GM08714 (cell line): ENCODE results near the gene GIGYF2.
A peak's percentile ranks its signal among the peaks of the same experiment; 100 is the strongest.
"Not testable (repeated sequence)": the region's sequence is repeated elsewhere in the genome, so short reads cannot be mapped to it uniquely, and the experiment has no call there.

Experiments
- H3K4me3 ChIP-seq: fragments of 200-500 bp; sonication (Bioruptor generic); 2 replicates; pipeline ENCODE4 v1.5.1; 2014; ENCODE audit warnings: mild to moderate bottlenecking, low read length, inconsistent platforms
- ZNF274 ChIP-seq: IDR thresholded peaks from 2 replicates; pipeline ENCODE4 v1.6.1; 2012; ENCODE audit warnings: mild to moderate bottlenecking, low read depth, low read length

Gene GIGYF2

DNA sequence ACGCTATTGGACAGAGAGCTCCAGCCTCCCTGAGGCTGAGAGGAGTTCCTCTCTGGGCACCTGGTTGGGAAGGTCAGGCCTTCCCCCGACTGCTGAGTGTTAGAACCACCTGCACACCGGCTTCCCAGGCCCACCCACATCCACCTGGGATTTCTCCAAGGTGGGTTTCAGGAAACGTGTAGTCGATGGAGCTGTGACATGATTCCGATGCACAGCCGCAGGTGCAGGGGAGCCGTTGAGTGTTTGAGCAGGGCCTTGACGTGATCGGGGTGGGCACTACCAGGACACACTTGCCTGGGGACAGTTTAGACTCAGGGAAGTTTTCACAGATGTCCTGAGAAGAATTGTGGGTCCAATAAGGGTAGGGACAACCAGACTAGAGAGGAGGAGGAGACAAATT, 21.8 kb upstream of the GIGYF2 start:
- H3K4me3 ChIP-seq: no peak overlapping the region
- no peak for TF ChIP-seq ZNF274

DNA sequence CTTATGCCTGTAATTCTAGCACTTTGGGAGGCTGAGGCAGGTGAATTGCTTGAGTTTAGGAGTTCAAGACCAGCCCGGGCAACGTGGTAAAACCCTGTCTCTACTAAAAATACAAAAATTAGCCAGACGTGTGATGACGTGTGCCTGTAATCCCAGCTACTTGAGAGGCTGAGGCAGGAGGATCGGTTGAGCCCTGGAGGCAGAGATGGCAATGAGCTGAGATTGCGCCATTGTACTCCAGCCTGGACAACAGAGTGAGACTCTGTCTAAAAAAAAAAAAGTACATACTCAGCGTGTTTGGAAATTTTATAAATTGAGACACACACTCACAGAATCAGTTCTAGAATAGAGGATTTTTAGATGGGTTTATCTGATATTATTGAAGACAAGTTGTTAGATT, 17.1 kb upstream of the GIGYF2 start:
- no peak overlapping the region for H3K4me3 ChIP-seq
- no peak for TF ChIP-seq ZNF274

- H3K4me3 ChIP-seq: no peak overlapping the region
- no peak for TF ChIP-seq ZNF274
These were observed 15.6 kb upstream of the GIGYF2 start for GRCh38 chr2:232681527-232681926.

DNA sequence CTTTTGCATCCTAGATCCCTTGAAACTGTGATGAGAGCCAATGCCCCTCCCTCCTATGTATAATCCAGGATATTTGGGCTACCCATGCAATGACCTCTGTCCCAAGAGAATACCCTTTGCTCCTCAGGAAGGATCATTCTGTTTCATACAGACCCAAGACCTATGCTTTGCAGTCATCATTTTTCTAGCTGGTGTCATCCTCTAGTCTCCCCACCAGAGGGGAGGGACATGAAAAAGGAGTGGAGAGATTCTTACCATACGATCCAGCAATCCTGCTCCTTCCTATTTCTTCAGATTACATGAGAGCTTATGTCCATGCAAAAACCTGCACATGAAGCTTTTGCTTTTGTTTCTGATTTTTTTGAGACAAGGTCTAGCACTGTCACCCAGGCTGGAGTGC, 13.8 kb upstream of the GIGYF2 start:
- H3K4me3 ChIP-seq: no peak overlapping the region
- TF ChIP-seq ZNF274: no peak

GRCh38 chr2:232685391-232685790, 11.7 kb upstream of the GIGYF2 start:
- not testable (repeated sequence) for H3K4me3 ChIP-seq

DNA sequence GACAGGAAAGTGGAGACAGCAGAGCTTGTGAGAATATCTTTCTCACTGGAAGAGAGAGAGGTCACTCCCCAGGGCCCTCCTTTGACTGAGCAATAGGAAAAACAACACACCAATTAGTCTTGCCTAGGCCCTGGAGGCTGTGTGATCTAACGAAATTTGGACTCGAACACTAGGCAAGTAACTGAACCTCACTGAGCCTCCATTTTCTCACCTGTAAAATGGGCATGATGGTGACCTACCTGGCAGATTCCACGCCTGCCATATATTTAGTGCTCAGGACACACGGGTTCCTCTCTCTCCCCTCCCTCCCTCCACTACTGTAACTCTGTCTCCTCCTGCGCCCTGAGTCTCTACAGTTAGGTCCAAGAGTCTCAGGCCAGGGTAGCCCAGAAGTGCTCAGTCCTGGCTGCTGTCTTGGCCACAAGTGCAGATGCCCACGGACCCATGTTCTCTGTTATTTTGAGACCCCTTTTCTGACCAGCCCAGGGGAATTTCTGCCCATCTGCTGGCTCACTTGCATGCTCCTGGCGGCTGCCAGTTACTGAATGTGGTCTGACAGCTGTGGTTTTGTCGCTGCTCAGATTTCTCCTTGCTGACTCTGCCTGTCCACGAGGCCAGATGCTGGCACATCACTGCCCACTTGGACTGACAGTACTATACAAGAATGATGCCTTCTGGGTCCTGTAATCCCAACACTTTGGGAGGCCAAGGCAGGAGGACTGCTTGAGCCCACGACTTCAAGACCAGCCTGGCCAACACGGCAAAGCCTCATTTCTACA, 9.6 kb upstream of the GIGYF2 start:
- TF ChIP-seq ZNF274: no peak
- no peak overlapping the region for H3K4me3 ChIP-seq

DNA sequence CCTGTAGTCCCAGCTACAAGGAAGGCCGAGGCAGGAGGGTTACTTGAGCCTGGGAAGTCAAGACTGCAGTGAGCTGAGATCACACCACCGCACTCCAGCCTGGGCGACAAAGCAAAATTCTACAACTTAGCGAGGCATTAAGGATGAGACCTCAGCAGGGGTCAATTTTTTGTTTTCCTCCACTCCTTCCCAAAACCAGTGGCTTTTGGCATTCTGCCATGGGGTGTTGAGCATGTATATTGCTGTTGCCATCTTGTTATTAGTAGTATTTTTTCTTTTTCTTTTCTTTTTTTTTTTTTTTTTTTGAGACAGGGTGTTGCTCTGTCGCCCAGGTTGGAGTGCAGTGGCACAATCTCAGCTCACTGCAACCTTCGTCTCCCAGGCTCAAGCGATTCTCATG, 8.9 kb upstream of the GIGYF2 start:
- TF ChIP-seq ZNF274: no peak
- H3K4me3 ChIP-seq: no peak overlapping the region

- no peak overlapping the region for H3K4me3 ChIP-seq
- no peak for TF ChIP-seq ZNF274
These were observed 7.8 kb upstream of the GIGYF2 start for GRCh38 chr2:232689152-232689910.

- not testable (repeated sequence) for H3K4me3 ChIP-seq
These were observed 6.0 kb upstream of the GIGYF2 start for GRCh38 chr2:232691117-232691516.

GRCh38 chr2:232693344-232693743, 3.8 kb upstream of the GIGYF2 start:
- no peak overlapping the region for H3K4me3 ChIP-seq
- TF ChIP-seq ZNF274: no peak

- peak overlapping the region; percentile 66; the same call in 1 of the 2 replicates for H3K4me3 ChIP-seq
- no peak for TF ChIP-seq ZNF274
These were observed 497 bp upstream of the GIGYF2 start for GRCh38 chr2:232696609-232697058.

DNA sequence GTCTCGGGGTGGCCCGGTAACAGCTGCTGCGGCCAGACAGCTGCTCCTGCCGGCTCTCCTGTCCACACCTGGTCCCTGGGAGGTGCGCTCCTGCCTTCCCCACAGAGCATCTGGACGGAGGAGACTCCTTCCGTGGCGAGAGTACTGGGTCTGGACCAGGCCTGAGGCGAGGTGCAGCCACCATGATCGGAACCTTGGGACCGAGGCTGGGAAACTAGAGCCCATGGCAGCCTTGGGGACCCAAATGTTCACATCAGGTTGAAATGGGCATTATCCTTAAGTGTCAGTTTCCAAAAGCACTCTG, 628 bp downstream of the GIGYF2 start:
- H3K4me3 ChIP-seq: peak overlapping the region; percentile 82
- TF ChIP-seq ZNF274: no peak

- peak overlapping the region; percentile 82 for H3K4me3 ChIP-seq
These were observed 1.5 kb downstream of the GIGYF2 start for GRCh38 chr2:232698556-232699091.

GRCh38 chr2:232699110-232699509, 2.0 kb downstream of the GIGYF2 start:
- peak overlapping the region; percentile 50 for H3K4me3 ChIP-seq

More at GRCh38 chr2:232698556-232699091, 1.5 kb downstream of the GIGYF2 start:
- no peak for TF ChIP-seq ZNF274

GRCh38 chr2:232700154-232700553, 3.0 kb downstream of the GIGYF2 start:
- no peak for TF ChIP-seq ZNF274
- H3K4me3 ChIP-seq: no peak overlapping the region

More at GRCh38 chr2:232699110-232699509, 2.0 kb downstream of the GIGYF2 start:
- no peak for TF ChIP-seq ZNF274
